WI38 (cell line): ENCODE measurements around the gene PIM3.

ENCODE experiments used
- H3K4me3 ChIP-seq: 2 replicates; pipeline ENCODE4 v1.5.1; 2011; ENCODE audit warnings: low read depth, mild to moderate bottlenecking, control low read depth, low read length
- TF ChIP-seq, protein P1 (sequence below): IDR thresholded peaks from 2 replicates; pipeline ENCODE4 v1.5.1; 2012; ENCODE audit warnings: low read depth, mild to moderate bottlenecking, control low read depth, low read length

The PIM3 gene

DNA sequence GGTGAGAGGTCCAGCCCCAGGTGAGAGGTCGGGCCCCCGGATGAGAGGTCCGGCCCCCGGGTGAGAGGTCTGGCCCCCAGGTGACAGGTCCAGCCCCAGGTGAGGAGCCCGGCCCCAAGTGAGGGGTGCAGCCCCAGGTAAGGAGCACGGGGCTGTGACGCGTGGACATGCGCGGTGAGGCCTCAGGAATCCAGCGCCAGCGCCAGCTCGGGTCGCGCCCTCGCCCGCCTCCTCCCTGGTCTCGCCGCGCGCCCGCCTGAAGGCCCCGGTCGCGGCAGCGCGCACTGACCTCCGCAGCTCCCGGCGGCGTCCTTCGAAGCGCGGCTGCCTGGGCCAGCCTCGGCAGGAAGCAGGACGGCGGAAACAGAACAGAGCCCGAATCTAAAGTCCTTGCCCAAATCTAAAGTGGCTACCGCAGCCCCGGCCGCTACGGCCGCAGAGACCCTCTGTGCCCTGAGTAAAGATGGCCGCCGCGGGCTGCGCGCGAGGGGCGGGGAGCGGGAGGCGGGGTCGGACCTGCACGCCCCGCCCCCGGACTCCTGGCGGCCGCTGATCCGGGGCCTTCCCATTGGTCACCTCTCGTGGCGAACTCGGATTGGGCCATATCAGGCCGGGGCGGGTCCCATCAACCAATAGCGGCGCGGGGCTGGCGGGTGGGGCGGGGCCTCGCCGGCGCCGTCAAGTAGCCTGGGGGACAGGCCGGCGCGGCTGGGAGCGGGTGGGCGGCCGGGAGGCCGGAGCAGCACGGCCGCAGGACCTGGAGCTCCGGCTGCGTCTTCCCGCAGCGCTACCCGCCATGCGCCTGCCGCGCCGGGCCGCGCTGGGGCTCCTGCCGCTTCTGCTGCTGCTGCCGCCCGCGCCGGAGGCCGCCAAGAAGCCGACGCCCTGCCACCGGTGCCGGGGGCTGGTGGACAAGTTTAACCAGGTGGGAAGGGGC, 42.3 kb upstream of the PIM3 start, which contains the start of the genes ALG12 and CRELD2:
ALG12 (minus strand) TSS at position 465 of the 937 bp plus-strand sequence. CDS start 4,673 bp downstream, outside the sequence.
CRELD2 (plus strand) TSS at position 661 of the 937 bp plus-strand sequence; CDS start at position 797, 136 bp downstream.
- TF ChIP-seq, protein P1, sequence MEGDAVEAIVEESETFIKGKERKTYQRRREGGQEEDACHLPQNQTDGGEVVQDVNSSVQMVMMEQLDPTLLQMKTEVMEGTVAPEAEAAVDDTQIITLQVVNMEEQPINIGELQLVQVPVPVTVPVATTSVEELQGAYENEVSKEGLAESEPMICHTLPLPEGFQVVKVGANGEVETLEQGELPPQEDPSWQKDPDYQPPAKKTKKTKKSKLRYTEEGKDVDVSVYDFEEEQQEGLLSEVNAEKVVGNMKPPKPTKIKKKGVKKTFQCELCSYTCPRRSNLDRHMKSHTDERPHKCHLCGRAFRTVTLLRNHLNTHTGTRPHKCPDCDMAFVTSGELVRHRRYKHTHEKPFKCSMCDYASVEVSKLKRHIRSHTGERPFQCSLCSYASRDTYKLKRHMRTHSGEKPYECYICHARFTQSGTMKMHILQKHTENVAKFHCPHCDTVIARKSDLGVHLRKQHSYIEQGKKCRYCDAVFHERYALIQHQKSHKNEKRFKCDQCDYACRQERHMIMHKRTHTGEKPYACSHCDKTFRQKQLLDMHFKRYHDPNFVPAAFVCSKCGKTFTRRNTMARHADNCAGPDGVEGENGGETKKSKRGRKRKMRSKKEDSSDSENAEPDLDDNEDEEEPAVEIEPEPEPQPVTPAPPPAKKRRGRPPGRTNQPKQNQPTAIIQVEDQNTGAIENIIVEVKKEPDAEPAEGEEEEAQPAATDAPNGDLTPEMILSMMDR, result no peak
- H3K4me3 ChIP-seq, result peak within 1 kb of the TSS; percentile 77

DNA sequence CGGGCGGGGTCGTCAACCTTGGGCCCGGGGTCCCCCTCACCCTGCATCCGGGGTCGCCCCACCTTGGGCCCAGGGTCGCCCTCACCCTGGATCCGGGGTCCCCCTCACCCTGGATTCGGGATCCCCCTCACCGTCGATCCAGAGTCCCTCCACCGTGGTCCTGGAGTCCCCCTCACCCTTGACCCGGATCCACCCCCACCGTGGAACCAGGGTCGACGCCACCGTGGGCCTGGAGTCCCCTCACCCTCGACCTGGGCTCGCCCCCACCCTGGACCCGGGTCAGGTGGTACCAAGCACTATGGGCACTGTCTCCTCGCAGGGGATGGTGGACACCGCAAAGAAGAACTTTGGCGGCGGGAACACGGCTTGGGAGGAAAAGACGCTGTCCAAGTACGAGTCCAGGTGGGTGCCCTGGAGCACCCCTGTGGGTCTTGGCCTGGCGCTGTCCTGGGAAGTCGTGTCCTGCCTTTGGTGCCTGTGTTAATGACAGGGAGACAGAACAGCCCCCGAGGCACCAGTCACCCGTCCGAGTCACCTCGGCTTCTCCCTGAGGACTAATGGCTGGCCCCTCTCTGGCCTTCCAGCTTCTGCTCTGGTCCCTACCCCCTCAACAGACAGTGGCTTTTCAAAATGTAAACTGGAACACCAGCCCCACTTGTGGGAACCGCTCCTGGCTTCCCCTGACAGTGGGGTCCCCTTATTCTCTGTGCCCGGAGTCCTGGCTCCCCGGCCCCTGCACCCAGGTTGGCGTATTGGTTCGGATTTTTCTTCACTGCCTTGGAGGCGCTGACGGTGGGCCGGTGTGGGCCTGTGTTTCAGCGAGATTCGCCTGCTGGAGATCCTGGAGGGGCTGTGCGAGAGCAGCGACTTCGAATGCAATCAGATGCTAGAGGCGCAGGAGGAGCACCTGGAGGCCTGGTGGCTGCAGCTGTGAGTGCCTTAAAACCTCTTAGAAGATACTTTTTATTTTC, 41.4 kb upstream of the PIM3 start:
- peak overlapping the region; percentile 68 for H3K4me3 ChIP-seq
- TF ChIP-seq, protein P1, result no peak

GRCh38 chr22:49920859-49921258, 39.7 kb upstream of the PIM3 start:
- H3K4me3 ChIP-seq, result no peak overlapping the region
- TF ChIP-seq, protein P1, result no peak

DNA sequence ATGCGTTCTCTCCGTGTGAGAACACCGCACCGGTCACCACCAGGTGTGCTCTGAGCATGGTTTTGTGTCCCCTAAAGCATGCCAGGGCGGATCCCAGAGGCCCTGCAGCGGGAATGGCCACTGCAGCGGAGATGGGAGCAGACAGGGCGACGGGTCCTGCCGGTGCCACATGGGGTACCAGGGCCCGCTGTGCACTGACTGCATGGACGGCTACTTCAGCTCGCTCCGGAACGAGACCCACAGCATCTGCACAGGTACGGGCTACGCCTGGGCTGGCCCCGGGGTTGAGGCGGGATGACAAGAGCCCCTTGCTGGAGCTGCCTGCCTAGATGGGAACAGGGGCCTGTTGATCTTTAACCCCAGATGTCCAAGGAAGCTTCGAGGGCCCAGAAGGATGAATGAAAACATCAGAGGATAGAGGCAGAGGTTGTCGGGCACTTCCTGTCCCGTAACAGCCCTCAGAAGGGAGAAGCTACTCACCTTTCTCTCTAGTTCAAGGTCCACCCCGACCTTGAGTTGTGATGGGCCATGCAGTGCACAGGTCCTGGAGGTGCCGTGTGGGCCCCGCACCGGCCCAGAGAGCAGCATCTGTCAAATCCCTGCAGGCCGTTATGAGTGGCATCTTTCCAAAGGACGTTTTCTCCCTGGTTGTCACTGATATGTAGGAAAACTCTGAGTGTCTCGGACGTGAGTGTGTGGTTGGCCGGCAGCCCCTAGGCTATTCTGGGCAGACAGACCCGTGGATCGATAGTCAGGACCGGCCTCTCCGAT, 38.9 kb upstream of the PIM3 start:
- TF ChIP-seq, protein P1, result no peak

GRCh38 chr22:49922484-49922883, 38.1 kb upstream of the PIM3 start:
- TF ChIP-seq, protein P1, result no peak
- H3K4me3 ChIP-seq, result no peak overlapping the region

More for the DNA sequence above, 38.9 kb upstream of the PIM3 start:
- H3K4me3 ChIP-seq, result no peak overlapping the region

DNA sequence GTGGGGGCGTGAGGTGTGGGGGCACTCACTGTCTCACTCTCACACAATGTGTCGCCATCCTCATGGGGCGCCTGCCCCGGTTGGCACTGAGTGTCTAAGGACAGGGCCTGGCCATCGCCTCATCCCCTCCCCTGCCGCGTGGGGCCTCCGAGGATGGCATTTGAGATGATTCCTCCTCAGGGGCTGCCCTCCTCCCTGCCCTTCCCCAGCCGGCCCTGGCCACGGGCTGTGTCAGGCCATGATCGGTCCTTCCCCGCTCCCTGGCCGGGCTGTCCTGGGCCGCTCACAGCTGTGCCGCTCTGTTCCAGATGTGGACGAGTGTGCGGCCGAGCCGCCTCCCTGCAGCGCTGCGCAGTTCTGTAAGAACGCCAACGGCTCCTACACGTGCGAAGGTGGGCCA, 37.6 kb upstream of the PIM3 start:
- H3K4me3 ChIP-seq, result no peak overlapping the region
- TF ChIP-seq, protein P1, result no peak
